Ishikawa (cell line): ENCODE measurements around the gene CERK.

Source experiments
- CEBPB ChIP-seq: IDR thresholded peaks from 2 replicates; pipeline ENCODE4 v1.6.1; 2012
- CREB1 ChIP-seq: IDR thresholded peaks from 2 replicates; pipeline ENCODE4 v1.6.1; 2012; ENCODE audit warnings: low read depth
- EGR1 ChIP-seq: IDR thresholded peaks from 2 replicates; pipeline ENCODE4 v1.6.1; 2012
- EP300 ChIP-seq: IDR thresholded peaks from 2 replicates; pipeline ENCODE4 v1.6.1; 2012; ENCODE audit warnings: borderline replicate concordance
- FOXM1 ChIP-seq: IDR thresholded peaks from 2 replicates; pipeline ENCODE4 v1.6.1; 2012; ENCODE audit warnings: low read depth, borderline replicate concordance
- MAX ChIP-seq: IDR thresholded peaks from 2 replicates; pipeline ENCODE4 v1.6.1; 2012
- NFIC ChIP-seq: IDR thresholded peaks from 2 replicates; pipeline ENCODE4 v1.6.1; 2012
- RAD21 ChIP-seq: IDR thresholded peaks from 2 replicates; pipeline ENCODE4 v1.6.1; 2012; ENCODE audit warnings: low read depth
- REST ChIP-seq: IDR thresholded peaks from 2 replicates; pipeline ENCODE4 v1.6.1; 2012; ENCODE audit warnings: low read depth, mild to moderate bottlenecking
- TAF1 ChIP-seq: IDR thresholded peaks from 2 replicates; pipeline ENCODE4 v1.6.1; 2012; ENCODE audit warnings: low read depth, mild to moderate bottlenecking
- TCF12 ChIP-seq: IDR thresholded peaks from 2 replicates; pipeline ENCODE4 v1.6.1; 2012; ENCODE audit warnings: low read depth
- TEAD4 ChIP-seq: IDR thresholded peaks from 2 replicates; pipeline ENCODE4 v1.6.1; 2012
- YY1 ChIP-seq: IDR thresholded peaks from 2 replicates; pipeline ENCODE4 v1.6.1; 2012; ENCODE audit warnings: low read depth
- ZBTB7A ChIP-seq: IDR thresholded peaks from 2 replicates; pipeline ENCODE4 v1.6.1; 2012; ENCODE audit warnings: low read depth
- TF ChIP-seq, protein P1 (sequence below): IDR thresholded peaks from 2 replicates; pipeline ENCODE4 v1.6.1; 2012

Gene CERK

GRCh38 chr22:46728470-46728869 is 9.6 kb downstream of the CERK start:
- TF ChIP-seq, protein P1, sequence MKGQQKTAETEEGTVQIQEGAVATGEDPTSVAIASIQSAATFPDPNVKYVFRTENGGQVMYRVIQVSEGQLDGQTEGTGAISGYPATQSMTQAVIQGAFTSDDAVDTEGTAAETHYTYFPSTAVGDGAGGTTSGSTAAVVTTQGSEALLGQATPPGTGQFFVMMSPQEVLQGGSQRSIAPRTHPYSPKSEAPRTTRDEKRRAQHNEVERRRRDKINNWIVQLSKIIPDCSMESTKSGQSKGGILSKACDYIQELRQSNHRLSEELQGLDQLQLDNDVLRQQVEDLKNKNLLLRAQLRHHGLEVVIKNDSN = no peak
- TF ChIP-seq RAD21 = no peak
- no peak for TF ChIP-seq TCF12
- TF ChIP-seq CEBPB = no peak

DNA sequence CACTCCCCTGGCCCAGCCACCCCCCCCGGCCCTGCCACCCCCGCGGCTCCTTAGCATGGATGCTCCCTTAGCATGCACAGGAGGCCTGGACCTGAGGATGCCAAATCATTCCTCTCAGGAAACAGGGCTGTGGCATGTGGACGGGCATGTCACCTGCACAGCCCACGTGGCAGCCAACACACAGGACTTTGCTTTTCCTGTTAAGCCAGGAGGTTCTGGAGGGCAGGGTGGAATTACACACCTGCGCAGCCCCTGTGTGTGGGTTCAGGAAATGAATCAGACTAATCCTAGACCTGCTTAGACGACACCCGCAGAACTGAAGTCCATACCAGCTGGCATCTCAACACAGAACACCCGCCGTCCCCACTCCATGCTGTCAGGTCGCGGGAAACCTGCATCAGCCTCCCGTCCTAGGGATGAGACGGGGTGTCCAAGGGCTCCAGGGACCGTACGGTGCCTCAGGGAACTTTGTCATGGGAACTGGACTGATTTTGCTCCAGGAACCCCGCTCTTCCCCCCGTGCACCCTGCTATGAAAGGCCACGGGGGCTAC is 10.2 kb downstream of the CERK start:
- TF ChIP-seq, protein P1 = no peak
- no peak for TF ChIP-seq EP300
- no peak for TF ChIP-seq CEBPB
- TF ChIP-seq NFIC = no peak
- no peak for TF ChIP-seq FOXM1
- no peak for TF ChIP-seq ZBTB7A
- no peak for TF ChIP-seq REST
- TF ChIP-seq MAX = no peak
- TF ChIP-seq RAD21 = no peak
- no peak for TF ChIP-seq EGR1
- TF ChIP-seq TEAD4 = no peak
- no peak for TF ChIP-seq TCF12
- no peak for TF ChIP-seq CREB1
- no peak for TF ChIP-seq TAF1

DNA sequence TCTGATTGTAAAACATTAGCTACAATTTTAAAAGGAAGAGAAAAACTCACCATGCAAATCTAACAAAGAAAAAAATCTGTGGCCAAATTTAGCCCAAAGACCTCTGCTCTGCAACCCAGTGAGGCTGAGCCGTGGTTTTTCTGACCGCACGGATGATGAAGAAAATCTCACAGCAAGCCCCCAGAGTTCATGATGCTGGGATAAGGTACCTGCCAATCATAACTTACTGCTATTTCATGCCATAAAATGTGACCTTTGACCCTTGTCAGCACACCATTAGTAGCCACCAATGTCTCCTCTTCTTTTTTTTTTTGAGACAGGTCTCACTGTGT is 11.1 kb downstream of the CERK start:
- TF ChIP-seq TCF12 (no peak), REST (no peak), CREB1 (no peak), EP300 (no peak), EGR1 (no peak), TAF1 (no peak), CEBPB (no peak), YY1 (no peak), MAX (no peak), TEAD4 (no peak), ZBTB7A (no peak), NFIC (no peak), FOXM1 (no peak), RAD21 (no peak)
- TF ChIP-seq, protein P1 = no peak

DNA sequence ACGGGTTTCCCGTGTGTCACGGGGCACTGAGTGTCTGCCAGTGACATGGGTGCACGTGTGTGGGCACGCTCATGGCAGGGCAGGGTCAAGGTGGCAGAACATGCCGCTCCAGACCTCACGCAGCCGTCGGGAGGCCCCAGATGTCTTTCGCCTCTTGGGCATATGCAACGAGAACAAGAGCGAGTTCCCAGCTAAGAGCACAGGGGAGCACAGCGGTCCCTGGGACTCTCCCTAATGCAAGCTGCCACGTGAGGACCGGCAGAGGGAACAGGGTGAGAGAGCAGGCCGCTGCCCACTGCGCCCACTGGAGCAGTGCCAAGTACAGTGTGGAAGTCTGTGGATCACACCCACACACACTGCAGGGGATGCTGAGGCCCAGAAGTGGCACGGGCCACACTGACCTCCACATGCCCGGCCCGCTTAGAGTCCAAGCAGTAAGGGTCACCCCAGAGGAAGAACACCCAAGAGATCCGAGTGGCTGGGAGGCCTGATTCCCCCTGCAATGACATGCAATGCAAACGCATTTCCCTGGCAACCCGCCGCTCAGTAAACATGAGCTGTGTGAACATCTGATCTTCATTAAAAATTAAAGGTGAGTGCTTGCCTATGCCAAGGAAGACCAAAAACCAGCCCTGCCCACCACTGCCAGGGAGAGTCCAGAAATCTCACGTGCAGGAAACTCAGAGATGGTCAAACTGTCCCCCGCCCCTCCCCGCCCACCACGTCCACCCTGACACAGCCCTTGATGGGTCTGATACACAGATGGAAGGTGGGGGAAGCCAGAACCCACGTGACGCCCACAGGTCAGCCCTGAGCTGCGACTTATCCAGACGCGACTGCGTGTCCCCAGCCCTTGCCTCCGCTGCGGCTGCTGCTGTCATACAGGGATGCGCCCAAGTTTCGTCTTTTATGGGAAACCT is 11.7 kb downstream of the CERK start:
- TF ChIP-seq RAD21 (no peak), EP300 (no peak), REST (no peak), CEBPB (no peak), TEAD4 (no peak), ZBTB7A (no peak), EGR1 (no peak), CREB1 (no peak), FOXM1 (no peak), YY1 (no peak), TCF12 (no peak), NFIC (no peak), TAF1 (no peak), MAX (no peak)
- TF ChIP-seq, protein P1 = no peak
